ENCODE measurements around the gene RARA. TPM values are rescaled to one million over a fixed set of nuclear protein-coding genes. Genes with fewer than 3 reads are reported as not detected.
"Not testable (repeated sequence)": the region's sequence is repeated elsewhere in the genome, so short reads cannot be mapped to it uniquely, and the experiment has no call there.

RARA gene
- total RNA-seq, 6 donors from 2014 or later, result 45.7 to 95.6 (median 85.9) TPM

DNA sequence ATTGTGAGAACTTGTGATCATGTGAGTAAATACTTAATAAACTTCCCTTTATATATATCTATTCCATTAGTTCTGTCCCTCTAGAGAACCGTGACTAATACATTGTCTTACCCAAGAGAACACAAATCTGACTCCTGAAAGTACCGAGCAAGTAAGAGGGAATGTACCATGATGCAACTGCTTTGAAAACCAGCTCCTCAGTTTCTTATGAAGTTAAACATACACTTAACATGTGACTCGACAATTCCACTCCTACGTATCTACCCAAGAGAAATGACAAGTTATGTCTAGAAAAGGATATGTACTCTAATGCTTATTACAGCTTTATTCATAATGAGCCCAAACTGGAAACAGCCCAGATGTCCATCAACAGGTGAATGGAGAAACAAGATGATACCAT lies 64.3 kb downstream of the RARA start:
- Histone ChIP-seq H3K4me3 (no peak overlapping the region), H3K27ac (no peak overlapping the region), H3K36me3 (no peaks in the 10 kb centered on the region), H3K27me3 (no peaks in the 10 kb centered on the region), H3K9me3 (no peaks in the 10 kb centered on the region), H3K4me1 (no peaks in the 10 kb centered on the region)
- 66 to 82% methylated on average over 4 of the region's 4 CpGs for WGBS, 2 donors
- ATAC-seq (ENCODE audit: low FRiP score in 2 of 2), result no peak
- TF ChIP-seq POLR2A (IDR thresholded peaks at IDR 0.05) (no peak), EP300 (IDR thresholded peaks at IDR 0.05) (no peak), POLR2AphosphoS5 (IDR thresholded peaks at IDR 0.05) (no peak), CTCF (IDR thresholded peaks at IDR 0.05) (no peak)
- DNase-seq, result no peak

- no peak for ATAC-seq (ENCODE audit: low FRiP score in 2 of 2)
- no peaks in the 10 kb centered on the region for H3K27me3 ChIP-seq
- WGBS, 2 donors, result 85 to 94% methylated on average over 8 of the region's 8 CpGs
These were observed 65.0 kb downstream of the RARA start for GRCh38 chr17:40373999-40374398.

DNA sequence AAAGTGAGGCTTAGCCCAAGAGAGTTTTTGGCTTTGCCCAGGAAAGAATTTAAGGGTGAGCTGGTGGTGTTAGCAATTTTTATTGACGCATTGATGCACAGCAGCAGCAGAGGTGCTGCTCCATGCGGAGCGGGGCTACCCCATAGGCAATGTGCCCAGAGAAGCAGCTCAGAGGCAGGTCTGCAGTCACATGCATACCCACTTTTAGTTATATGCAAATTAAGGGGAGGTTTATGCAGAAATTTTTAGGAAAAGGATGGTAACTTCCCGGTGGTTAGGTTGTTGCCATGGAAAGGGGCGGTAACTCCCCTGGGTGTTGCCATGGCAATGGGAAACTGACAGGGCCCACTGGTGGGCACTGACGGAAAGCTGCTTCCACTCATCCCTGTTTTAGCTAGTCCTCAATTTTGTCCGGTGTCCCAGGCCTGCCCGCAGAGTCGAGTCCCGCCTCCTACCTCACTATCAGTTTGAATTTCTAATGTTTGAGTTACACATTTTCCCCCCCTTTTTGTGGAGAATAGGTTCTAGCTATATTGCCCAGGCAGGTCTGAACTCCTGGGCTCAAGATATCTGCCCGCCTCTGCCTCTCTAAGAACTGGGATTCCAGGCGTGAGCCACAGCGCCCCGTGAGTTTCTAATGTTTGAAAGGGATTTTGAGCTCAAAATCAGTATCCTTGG lies 66.0 kb downstream of the RARA start:
- TF ChIP-seq POLR2A (IDR thresholded peaks at IDR 0.05) (no peak), POLR2AphosphoS5 (IDR thresholded peaks at IDR 0.05) (no peak), EP300 (IDR thresholded peaks at IDR 0.05) (no peak), CTCF (IDR thresholded peaks at IDR 0.05) (no peak)
- no peak for ATAC-seq (ENCODE audit: low FRiP score in 2 of 2)
- no peak for DNase-seq
- Histone ChIP-seq H3K27ac (no peak overlapping the region), H3K4me3 (no peak overlapping the region), H3K27me3 (no peaks in the 10 kb centered on the region), H3K36me3 (no peaks in the 10 kb centered on the region), H3K9me3 (no peaks in the 10 kb centered on the region), H3K4me1 (no peaks in the 10 kb centered on the region)
- WGBS, 2 donors, result 87 to 92% methylated on average over 14 of the region's 14 CpGs

More at GRCh38 chr17:40373999-40374398, 65.0 kb downstream of the RARA start:
- TF ChIP-seq CTCF (IDR thresholded peaks at IDR 0.05) (no peak), POLR2AphosphoS5 (IDR thresholded peaks at IDR 0.05) (no peak), EP300 (IDR thresholded peaks at IDR 0.05) (no peak), POLR2A (IDR thresholded peaks at IDR 0.05) (no peak)
- no peak for DNase-seq
- no peak overlapping the region for H3K27ac ChIP-seq
- no peak overlapping the region for H3K4me3 ChIP-seq
- no peaks in the 10 kb centered on the region for H3K36me3 ChIP-seq
- no peaks in the 10 kb centered on the region for H3K9me3 ChIP-seq
- no peaks in the 10 kb centered on the region for H3K4me1 ChIP-seq

GRCh38 chr17:40375786-40376185 lies 66.8 kb downstream of the RARA start:
- ATAC-seq (ENCODE audit: low FRiP score in 2 of 2), result not testable (repeated sequence)

GRCh38 chr17:40376541-40376940 lies 67.6 kb downstream of the RARA start:
- 79 to 85% methylated on average over 6 of the region's 6 CpGs for WGBS, 2 donors
- H3K36me3 ChIP-seq, result not testable (repeated sequence)

More at GRCh38 chr17:40375786-40376185, 66.8 kb downstream of the RARA start:
- not testable (repeated sequence) for H3K27ac ChIP-seq, H3K36me3 ChIP-seq, H3K27me3 ChIP-seq, H3K4me1 ChIP-seq, H3K4me3 ChIP-seq, H3K9me3 ChIP-seq
- 85 to 95% methylated on average over 6 to 11 of the region's 21 CpGs for WGBS, 2 donors
- peak in 1 of 2 donors; percentile 72 for DNase-seq

GRCh38 chr17:40377832-40378231 lies 68.9 kb downstream of the RARA start:
- 88 to 93% methylated on average over 13 of the region's 13 CpGs for WGBS, 2 donors
- ATAC-seq (ENCODE audit: low FRiP score in 2 of 2), result no peak

More at GRCh38 chr17:40376541-40376940, 67.6 kb downstream of the RARA start:
- not testable (repeated sequence) for H3K27ac ChIP-seq; H3K4me3 ChIP-seq; DNase-seq; H3K9me3 ChIP-seq; H3K27me3 ChIP-seq; H3K4me1 ChIP-seq; ATAC-seq (ENCODE audit: low FRiP score in 2 of 2)

More at GRCh38 chr17:40377832-40378231, 68.9 kb downstream of the RARA start:
- Histone ChIP-seq H3K9me3 (no peaks in the 10 kb centered on the region), H3K4me3 (no peak overlapping the region), H3K27ac (no peak overlapping the region), H3K36me3 (no peaks in the 10 kb centered on the region), H3K27me3 (no peaks in the 10 kb centered on the region), H3K4me1 (no peaks in the 10 kb centered on the region)
- TF ChIP-seq POLR2AphosphoS5 (IDR thresholded peaks at IDR 0.05), result no peak
- TF ChIP-seq CTCF (IDR thresholded peaks at IDR 0.05), result no peak
- TF ChIP-seq EP300 (IDR thresholded peaks at IDR 0.05), result no peak
- no peak for TF ChIP-seq POLR2A (IDR thresholded peaks at IDR 0.05)
- DNase-seq, result no peak

Measured in upper lobe of left lung (tissue), 6 donors.